ENCODE measurements around the gene GNPDA2. TPM values are rescaled to one million over a fixed set of nuclear protein-coding genes. Genes with fewer than 3 reads are reported as not detected.

Gene GNPDA2
- total and polyA plus RNA-seq, 2 of the 4 experiments (the other 2 are of a cell fraction), result 11.0 to 13.4 TPM

GRCh38 chr4:44660396-44660795 lies 66.0 kb downstream of the GNPDA2 start:
- no peaks in the 10 kb centered on the region for H3K79me1 ChIP-seq (ENCODE audit: low read depth in 1 of 2, low read length in 2 of 2)
- no TSS peak for BruUV-seq (replicated peaks)
- in situ Hi-C loops (cut with MboI; ENCODE audit: low sequenced_read_pairs), result no loop called here

More at GRCh38 chr4:44660396-44660795, 66.0 kb downstream of the GNPDA2 start:
- no peak overlapping the region for H2BK5ac ChIP-seq (ENCODE audit: low read depth, low read length, poor library complexity, severe bottlenecking)
- no peak overlapping the region for H2AK5ac ChIP-seq (ENCODE audit: low read depth, low read length)
- TF ChIP-seq ELK1 (IDR thresholded peaks at IDR 0.05; ENCODE audit: borderline replicate concordance, low read depth, low read length) (no peak), CHD1 (IDR thresholded peaks at IDR 0.05; ENCODE audit: low read depth, low read length) (no peak), RFX5 (IDR thresholded peaks at IDR 0.05; ENCODE audit: low read depth, low read length) (no peak), MAZ (IDR thresholded peaks at IDR 0.05; ENCODE audit: borderline replicate concordance, low read depth, low read length) (no peak), RCOR1 (IDR thresholded peaks at IDR 0.05; ENCODE audit: insufficient replicate concordance, low read length) (no peak), MAFK (IDR thresholded peaks at IDR 0.05; ENCODE audit: low read depth, low read length) (no peak), FOS (IDR thresholded peaks at IDR 0.05; ENCODE audit: low read depth, low read length) (no peak), POLR2A (IDR thresholded peaks at IDR 0.05; ENCODE audit: low read depth, low read length) (no peak), BHLHE40 (IDR thresholded peaks at IDR 0.05; ENCODE audit: low read depth, low read length) (no peak), NFE2L2 (IDR thresholded peaks at IDR 0.05; ENCODE audit: low read depth, low read length) (no peak), SMC3 (IDR thresholded peaks at IDR 0.05; ENCODE audit: low read depth, low read length) (no peak), RAD21 (IDR thresholded peaks at IDR 0.05; ENCODE audit: low read length) (no peak), CEBPB (IDR thresholded peaks at IDR 0.05; ENCODE audit: low read depth, low read length) (no peak), MXI1 (IDR thresholded peaks at IDR 0.05; ENCODE audit: borderline replicate concordance, low read depth, low read length) (no peak)
- TF ChIP-seq, protein P1, sequence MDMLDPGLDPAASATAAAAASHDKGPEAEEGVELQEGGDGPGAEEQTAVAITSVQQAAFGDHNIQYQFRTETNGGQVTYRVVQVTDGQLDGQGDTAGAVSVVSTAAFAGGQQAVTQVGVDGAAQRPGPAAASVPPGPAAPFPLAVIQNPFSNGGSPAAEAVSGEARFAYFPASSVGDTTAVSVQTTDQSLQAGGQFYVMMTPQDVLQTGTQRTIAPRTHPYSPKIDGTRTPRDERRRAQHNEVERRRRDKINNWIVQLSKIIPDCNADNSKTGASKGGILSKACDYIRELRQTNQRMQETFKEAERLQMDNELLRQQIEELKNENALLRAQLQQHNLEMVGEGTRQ (IDR thresholded peaks at IDR 0.05; ENCODE audit: low read depth, low read length), result no peak
- TF ChIP-seq, protein P2, sequence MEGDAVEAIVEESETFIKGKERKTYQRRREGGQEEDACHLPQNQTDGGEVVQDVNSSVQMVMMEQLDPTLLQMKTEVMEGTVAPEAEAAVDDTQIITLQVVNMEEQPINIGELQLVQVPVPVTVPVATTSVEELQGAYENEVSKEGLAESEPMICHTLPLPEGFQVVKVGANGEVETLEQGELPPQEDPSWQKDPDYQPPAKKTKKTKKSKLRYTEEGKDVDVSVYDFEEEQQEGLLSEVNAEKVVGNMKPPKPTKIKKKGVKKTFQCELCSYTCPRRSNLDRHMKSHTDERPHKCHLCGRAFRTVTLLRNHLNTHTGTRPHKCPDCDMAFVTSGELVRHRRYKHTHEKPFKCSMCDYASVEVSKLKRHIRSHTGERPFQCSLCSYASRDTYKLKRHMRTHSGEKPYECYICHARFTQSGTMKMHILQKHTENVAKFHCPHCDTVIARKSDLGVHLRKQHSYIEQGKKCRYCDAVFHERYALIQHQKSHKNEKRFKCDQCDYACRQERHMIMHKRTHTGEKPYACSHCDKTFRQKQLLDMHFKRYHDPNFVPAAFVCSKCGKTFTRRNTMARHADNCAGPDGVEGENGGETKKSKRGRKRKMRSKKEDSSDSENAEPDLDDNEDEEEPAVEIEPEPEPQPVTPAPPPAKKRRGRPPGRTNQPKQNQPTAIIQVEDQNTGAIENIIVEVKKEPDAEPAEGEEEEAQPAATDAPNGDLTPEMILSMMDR (conservative IDR thresholded peaks at IDR 0.05; ENCODE audit: low read depth, low read length), result no peak
- H3K18ac ChIP-seq (ENCODE audit: low read depth, low read length), result no peak overlapping the region
- no peaks in the 10 kb centered on the region for H3K36me3 ChIP-seq (ENCODE audit: control insufficient read depth, insufficient read depth, low read length)
- intact Hi-C loops (cut with micrococcal nuclease), result no loop called here
- ATAC-seq (ENCODE audit: low read depth), result no peak
- H3K27me3 ChIP-seq (ENCODE audit: control insufficient read depth, insufficient read depth, low read length), result no peaks in the 10 kb centered on the region
- H3K9ac ChIP-seq (ENCODE audit: low read depth, low read length), result no peak overlapping the region
- no peak overlapping the region for H4K8ac ChIP-seq (ENCODE audit: low read depth in 2 of 2, low read length in 2 of 2)
- H3K4me2 ChIP-seq (ENCODE audit: low read depth, low read length), result no peak overlapping the region
- no peak overlapping the region for H2BK20ac ChIP-seq (ENCODE audit: low read depth, low read length)
- no peaks in the 10 kb centered on the region for H3K9me3 ChIP-seq (ENCODE audit: control insufficient read depth, insufficient read depth, low read length)
- H3K27ac ChIP-seq (ENCODE audit: insufficient read depth, low read length), result no peak overlapping the region
- WGBS, 2 experiments (ENCODE audit: extremely low coverage in 2 of 2, insufficient read length in 1 of 2), result no CpG with 5 or more reads among the region's 3 CpGs
- no peaks in the 10 kb centered on the region for H4K20me1 ChIP-seq (ENCODE audit: insufficient read depth, low read length)
- no peak overlapping the region for H2AK9ac ChIP-seq (replicated peaks; ENCODE audit: low read depth, low read length, poor library complexity)
- no peak overlapping the region for H2BK120ac ChIP-seq (ENCODE audit: low read depth, low read length)
- H2AFZ ChIP-seq (replicated peaks; ENCODE audit: low read length, poor library complexity), result no peak overlapping the region
- H4K5ac ChIP-seq (ENCODE audit: low read depth, low read length), result no peak overlapping the region
- no peak overlapping the region for H3K4me3 ChIP-seq (ENCODE audit: insufficient read depth, low read depth, low read length)
- no peaks in the 10 kb centered on the region for H3K9me1 ChIP-seq (ENCODE audit: insufficient read depth, low read length)
- ChIA-PET POLR2A (ENCODE audit: unreplicated experiment) (no interaction called here), CTCF (no interaction called here)
- no peak for DNase-seq
- H3K23ac ChIP-seq (ENCODE audit: low read depth, low read length), result no peak overlapping the region
- H3K4me1 ChIP-seq (ENCODE audit: control insufficient read depth, insufficient read depth, low read length), result no peaks in the 10 kb centered on the region
- no peak overlapping the region for H2BK15ac ChIP-seq (ENCODE audit: low read depth, low read length)
- H3K4ac ChIP-seq (ENCODE audit: low read depth, low read length), result no peak overlapping the region
- no peak overlapping the region for H4K91ac ChIP-seq (ENCODE audit: insufficient read depth, low read depth, low read length)
- no peak overlapping the region for H3K56ac ChIP-seq (ENCODE audit: extremely low read depth, insufficient read depth, low read length)
- H3K14ac ChIP-seq (replicated peaks; ENCODE audit: low read depth, low read length), result no peak overlapping the region
- dilution Hi-C loops (cut with HindIII; ENCODE audit: low sequenced_read_pairs, unreplicated experiment), result no loop called here
